22Rv1 (cell line): ENCODE measurements around the gene GLYR1.

Experiments
- ZFX ChIP-seq: fragments of 450-650 bp; IDR thresholded peaks from 2 replicates; pipeline ENCODE4 v1.6.1; 2017; ENCODE audit warnings: antibody characterized with exemption, borderline replicate concordance
- TF ChIP-seq, protein P1 (sequence below): fragments of 450-650 bp; IDR thresholded peaks from 2 replicates; pipeline ENCODE4 v1.5.1; 2017; ENCODE audit warnings: mild to moderate bottlenecking

GRCh38 chr16:4775005-4775404 is 72.1 kb downstream of the GLYR1 start:
- TF ChIP-seq, protein P1, sequence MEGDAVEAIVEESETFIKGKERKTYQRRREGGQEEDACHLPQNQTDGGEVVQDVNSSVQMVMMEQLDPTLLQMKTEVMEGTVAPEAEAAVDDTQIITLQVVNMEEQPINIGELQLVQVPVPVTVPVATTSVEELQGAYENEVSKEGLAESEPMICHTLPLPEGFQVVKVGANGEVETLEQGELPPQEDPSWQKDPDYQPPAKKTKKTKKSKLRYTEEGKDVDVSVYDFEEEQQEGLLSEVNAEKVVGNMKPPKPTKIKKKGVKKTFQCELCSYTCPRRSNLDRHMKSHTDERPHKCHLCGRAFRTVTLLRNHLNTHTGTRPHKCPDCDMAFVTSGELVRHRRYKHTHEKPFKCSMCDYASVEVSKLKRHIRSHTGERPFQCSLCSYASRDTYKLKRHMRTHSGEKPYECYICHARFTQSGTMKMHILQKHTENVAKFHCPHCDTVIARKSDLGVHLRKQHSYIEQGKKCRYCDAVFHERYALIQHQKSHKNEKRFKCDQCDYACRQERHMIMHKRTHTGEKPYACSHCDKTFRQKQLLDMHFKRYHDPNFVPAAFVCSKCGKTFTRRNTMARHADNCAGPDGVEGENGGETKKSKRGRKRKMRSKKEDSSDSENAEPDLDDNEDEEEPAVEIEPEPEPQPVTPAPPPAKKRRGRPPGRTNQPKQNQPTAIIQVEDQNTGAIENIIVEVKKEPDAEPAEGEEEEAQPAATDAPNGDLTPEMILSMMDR, result no peak
- TF ChIP-seq ZFX, result no peak
